ENCODE results near the gene TSHZ2.
"Not testable (repeated sequence)": the region's sequence is repeated elsewhere in the genome, so short reads cannot be mapped to it uniquely, and the experiment has no call there.

The TSHZ2 gene

GRCh38 chr20:53365539-53366075 lies 393.4 kb downstream of the TSHZ2 start:
- DNase-seq, result no peak

GRCh38 chr20:53366928-53367327 lies 394.8 kb downstream of the TSHZ2 start:
- DNase-seq, result not testable (repeated sequence)

GRCh38 chr20:53369871-53370270 lies 397.7 kb downstream of the TSHZ2 start:
- no peak for DNase-seq

GRCh38 chr20:53370345-53370961 lies 398.3 kb downstream of the TSHZ2 start:
- DNase-seq, result no peak

- no peak for DNase-seq
Observed at GRCh38 chr20:53371216-53371615, 399.1 kb downstream of the TSHZ2 start.

GRCh38 chr20:53376021-53376420 lies 403.9 kb downstream of the TSHZ2 start:
- no peak for DNase-seq

GRCh38 chr20:53379014-53379832 lies 407.1 kb downstream of the TSHZ2 start:
- no peak for DNase-seq

- DNase-seq, result no peak
Observed at GRCh38 chr20:53379833-53380120, 407.6 kb downstream of the TSHZ2 start.

- DNase-seq, result no peak
Observed at GRCh38 chr20:53381568-53382262, 409.6 kb downstream of the TSHZ2 start.

- DNase-seq, result no peak
Observed at GRCh38 chr20:53382263-53382844, 410.2 kb downstream of the TSHZ2 start.

GRCh38 chr20:53383916-53384315 lies 411.8 kb downstream of the TSHZ2 start:
- DNase-seq, result no peak

- no peak for DNase-seq
Observed at GRCh38 chr20:53384392-53384791, 412.2 kb downstream of the TSHZ2 start.

GRCh38 chr20:53385941-53386767 lies 414.0 kb downstream of the TSHZ2 start:
- no peak for DNase-seq

GRCh38 chr20:53387983-53388675 lies 416.0 kb downstream of the TSHZ2 start:
- DNase-seq, result no peak

- DNase-seq, result no peak
Observed at GRCh38 chr20:53389516-53390300, 417.6 kb downstream of the TSHZ2 start.

GRCh38 chr20:53390770-53391169 lies 418.6 kb downstream of the TSHZ2 start:
- no peak for DNase-seq

GRCh38 chr20:53394433-53394832 lies 422.3 kb downstream of the TSHZ2 start:
- DNase-seq, result no peak

GRCh38 chr20:53395188-53395923 lies 423.2 kb downstream of the TSHZ2 start:
- DNase-seq, result no peak

- DNase-seq, result no peak
Observed at GRCh38 chr20:53399083-53399482, 426.9 kb downstream of the TSHZ2 start.

GRCh38 chr20:53399592-53400335 lies 427.6 kb downstream of the TSHZ2 start:
- no peak for DNase-seq

Measured in activated effector memory CD4-positive, alpha-beta T cell treated with anti-CD3 and anti-CD28 coated beads, Interleukin-2, amount 50 U/mL, for 16 hours (primary cell).